Astrocyte (in vitro differentiated cells and primary cell): ENCODE data around the gene C2CD5.

Experiments used
- CTCF ChIP-seq: IDR thresholded peaks from 2 replicates; pipeline ENCODE4 v1.5.1; 2011; ENCODE audit warnings: low read depth, mild to moderate bottlenecking, inconsistent platforms, low read length, moderate library complexity; ENCODE audit not compliant: insufficient read depth
- EZH2 ChIP-seq: IDR thresholded peaks from 2 replicates; pipeline ENCODE4 v1.6.1; 2012; ENCODE audit warnings: mild to moderate bottlenecking, low read length, inconsistent platforms; ENCODE audit not compliant: insufficient read depth

- TF ChIP-seq CTCF, result no peak
- no peak for TF ChIP-seq EZH2
Measured at GRCh38 chr12:22494319-22494718, 50.0 kb downstream of the C2CD5 start.
